Upper lobe of left lung (tissue), 6 donors: Measurements from ENCODE around the gene ACOXL. TPM values are rescaled to one million over a fixed set of nuclear protein-coding genes. Genes with fewer than 3 reads are reported as not detected.

Experiments used
- ATAC-seq, 2 donors: fragments of 200-7000 bp; cut with Tn5 transposase; one replicate each; pipeline ENCODE4 v1.9.1; 2022; ENCODE audit warnings: mild to moderate bottlenecking in 2 of 2, moderate library complexity in 2 of 2; ENCODE audit not compliant: low FRiP score in 2 of 2
- DNase-seq, 2 donors: peaks; one replicate each; pipeline ENCODE4 v3.0.0-alpha.2; 2019 to 2020
- H3K27ac ChIP-seq, 4 donors: fragments of 200-600 bp; sonication (generic); one replicate each; pipeline ENCODE4 v1.5.1; 2016 to 2019
- H3K27me3 ChIP-seq, 4 donors: fragments of 200-600 bp; sonication (generic); one replicate each; pipeline ENCODE4 v1.5.1; 2017 to 2019
- H3K36me3 ChIP-seq, 4 donors: fragments of 200-600 bp; sonication (generic); one replicate each; pipeline ENCODE4 v1.5.1; 2016 to 2019
- H3K4me1 ChIP-seq, 4 donors: fragments of 200-600 bp; sonication (generic); one replicate each; pipeline ENCODE4 v1.5.1; 2018 to 2019
- H3K4me3 ChIP-seq, 4 donors: fragments of 200-600 bp; sonication (generic); one replicate each; pipeline ENCODE4 v1.5.1; 2017 to 2019; ENCODE audit warnings: mild to moderate bottlenecking in 2 of 4, moderate library complexity in 1 of 4
- H3K9me3 ChIP-seq, 4 donors: fragments of 200-600 bp; sonication (generic); one replicate each; pipeline ENCODE4 v1.5.1; 2018 to 2019
- CTCF ChIP-seq, 6 experiments: fragments of 450-650 bp in 4 of 6; fragments of 200-600 bp in 2 of 6; sonication (generic) in 2 of 6; IDR thresholded peaks; one replicate each; pipeline ENCODE4 v1.5.1; 2016 to 2019; ENCODE audit warnings: antibody characterized with exemption in 6 of 6
- EP300 ChIP-seq, 4 donors: sonication (generic); formaldehyde crosslinking; IDR thresholded peaks; one replicate each; pipeline ENCODE4 v1.5.1; 2017; ENCODE audit warnings: antibody characterized with exemption in 4 of 4, control low read depth in 2 of 4
- POLR2A ChIP-seq, 4 donors: fragments of 450-650 bp; IDR thresholded peaks; one replicate each; pipeline ENCODE4 v1.5.1; 2016 to 2017; ENCODE audit warnings: antibody characterized with exemption in 4 of 4, mild to moderate bottlenecking in 2 of 4
- POLR2AphosphoS5 ChIP-seq, 2 donors: sonication (generic); formaldehyde crosslinking; IDR thresholded peaks; one replicate each; pipeline ENCODE4 v1.5.1; 2017; ENCODE audit warnings: antibody characterized with exemption in 2 of 2
- WGBS, 2 donors: methylation state at CpG; one replicate each; pipeline ENCODE4 v1.1.5; 2017 to 2018; 5-methylcytosine and 5-hydroxymethylcytosine counted together
- total RNA-seq, 6 donors: library from RNA; depleted of rRNA in 4 of 6; stranded (reverse); fragments of >200 nt in 4 of 6; gene quantifications; one replicate each; pipeline versions ENCODE4 v1.1.0 to v1.2.1, GENCODE V29; 2016 to 2021
- donor health status: DM: no; HTN: no; CAD: no; lungs with moderate emphysema.
- donor health status: DM: no; HTN: yes; CAD: no; lungs with severe emphysema.

The ACOXL gene
- total RNA-seq, 6 donors from 2014 or later, result 30.2 to 128 (median 38.0) TPM

GRCh38 chr2:110940376-110940910, 208.1 kb downstream of the ACOXL start:
- no peak for ATAC-seq

GRCh38 chr2:110941226-110941625, 208.9 kb downstream of the ACOXL start:
- Histone ChIP-seq H3K27ac (no peak overlapping the region), H3K4me3 (no peak overlapping the region), H3K9me3 (no peaks in the 10 kb centered on the region), H3K4me1 (no peaks in the 10 kb centered on the region), H3K27me3 (no peaks in the 10 kb centered on the region), H3K36me3 (no peaks in the 10 kb centered on the region)
- no peak for ATAC-seq
- TF ChIP-seq POLR2AphosphoS5 (IDR thresholded peaks at IDR 0.05), result no peak
- TF ChIP-seq CTCF (IDR thresholded peaks at IDR 0.05), result no peak
- TF ChIP-seq POLR2A (IDR thresholded peaks at IDR 0.05), result no peak
- no peak for TF ChIP-seq EP300 (IDR thresholded peaks at IDR 0.05)
- DNase-seq, result no peak
- WGBS, 2 donors, result 67 to 74% methylated on average over 2 of the region's 2 CpGs

More at GRCh38 chr2:110940376-110940910, 208.1 kb downstream of the ACOXL start:
- no peak overlapping the region for H3K27ac ChIP-seq
- no peak for TF ChIP-seq EP300 (IDR thresholded peaks at IDR 0.05)
- no peak for TF ChIP-seq POLR2A (IDR thresholded peaks at IDR 0.05)
- H3K4me1 ChIP-seq, result no peaks in the 10 kb centered on the region
- H3K36me3 ChIP-seq, result no peaks in the 10 kb centered on the region
- DNase-seq, result no peak
- 56 to 67% methylated on average over 5 of the region's 5 CpGs for WGBS, 2 donors
- no peak overlapping the region for H3K4me3 ChIP-seq
- no peaks in the 10 kb centered on the region for H3K9me3 ChIP-seq
- H3K27me3 ChIP-seq, result no peaks in the 10 kb centered on the region

GRCh38 chr2:110943070-110943634, 210.8 kb downstream of the ACOXL start:
- H3K4me1 ChIP-seq, result peaks cover 6 to 12% (median 7%) of the 10 kb centered on the region in 4 donors
- no peaks in the 10 kb centered on the region for H3K9me3 ChIP-seq
- no peak overlapping the region for H3K27ac ChIP-seq
- H3K36me3 ChIP-seq, result no peaks in the 10 kb centered on the region
- 77 to 86% methylated on average over 1 of the region's 1 CpG for WGBS, 2 donors
- ATAC-seq (no peak), DNase-seq (no peak)
- TF ChIP-seq POLR2A (IDR thresholded peaks at IDR 0.05), result no peak
- TF ChIP-seq CTCF (IDR thresholded peaks at IDR 0.05), result no peak
- no peak for TF ChIP-seq EP300 (IDR thresholded peaks at IDR 0.05)
- no peak for TF ChIP-seq POLR2AphosphoS5 (IDR thresholded peaks at IDR 0.05)
- H3K4me3 ChIP-seq, result no peak overlapping the region
- no peaks in the 10 kb centered on the region for H3K27me3 ChIP-seq

GRCh38 chr2:110946902-110947301, 214.5 kb downstream of the ACOXL start:
- H3K4me1 ChIP-seq, result peaks cover 6 to 12% (median 9%) of the 10 kb centered on the region in 4 donors
- no peaks in the 10 kb centered on the region for H3K27me3 ChIP-seq
- H3K9me3 ChIP-seq, result no peaks in the 10 kb centered on the region
- DNase-seq (peak in 1 of 2 donors; percentile 80), ATAC-seq (peak; percentile 64 to 72)
- 16 to 53% methylated on average over 5 to 7 of the region's 7 CpGs for WGBS, 2 donors
- H3K4me3 ChIP-seq, result no peak overlapping the region
- no peaks in the 10 kb centered on the region for H3K36me3 ChIP-seq
- peak overlapping the region in 2 of 4 donors; percentile 9 to 21 for H3K27ac ChIP-seq
- TF ChIP-seq POLR2AphosphoS5 (IDR thresholded peaks at IDR 0.05) (peak in 1 of 2 donors; percentile 11), POLR2A (IDR thresholded peaks at IDR 0.05) (no peak)

GRCh38 chr2:110948027-110948674, 215.8 kb downstream of the ACOXL start:
- Histone ChIP-seq H3K27ac (peak overlapping the region in 1 of 4 donors; percentile 9), H3K36me3 (no peaks in the 10 kb centered on the region), H3K9me3 (no peaks in the 10 kb centered on the region), H3K27me3 (no peaks in the 10 kb centered on the region), H3K4me1 (peaks cover 6 to 12% (median 9%) of the 10 kb centered on the region in 4 donors), H3K4me3 (no peak overlapping the region)
- 44 to 56% methylated on average over 10 of the region's 10 CpGs for WGBS, 2 donors
- ATAC-seq (peak in 1 of 2 donors; percentile 31), DNase-seq (no peak)
- TF ChIP-seq CTCF (IDR thresholded peaks at IDR 0.05) (no peak), POLR2AphosphoS5 (IDR thresholded peaks at IDR 0.05) (peak in 1 of 2 donors; percentile 46), POLR2A (IDR thresholded peaks at IDR 0.05) (no peak), EP300 (IDR thresholded peaks at IDR 0.05) (no peak)
